Measurements from ENCODE around the gene LRRC19. TPM values are rescaled to one million over a fixed set of nuclear protein-coding genes. Genes with fewer than 3 reads are reported as not detected.

The LRRC19 gene
- total RNA-seq, result not detected
- under 1 TPM; 0.13 to 0.44 TPM for polyA plus RNA-seq (ENCODE audit: insufficient read length in 2 of 2)
- long read RNA-seq, donor 1, result 0 reads
- long read RNA-seq, donor 2, result 0 reads
- long read RNA-seq, donor 3, result 0 reads
- long read RNA-seq, donor 4, partial matches to known transcripts, result 70 of 70 reads
- long read RNA-seq, donor 4, other reads (novel, unspliced or antisense), result 0 of 70 reads

- no peak within 1 kb of the TSS for H3K4me3 ChIP-seq (ENCODE audit: low read depth, low read length)
- H3K4me1 ChIP-seq (ENCODE audit: control insufficient read depth, insufficient read depth, low read length), result no peaks in the 10 kb centered on the region
- WGBS (ENCODE audit: insufficient coverage), result no CpG with 5 or more reads among the region's 3 CpGs
- no peaks in the 10 kb centered on the region for H3K27me3 ChIP-seq (ENCODE audit: control insufficient read depth, insufficient read depth, low read length)
- H3K27ac ChIP-seq (ENCODE audit: low read depth, low read length), result no peak within 1 kb of the TSS
- DNase-seq (ENCODE audit: low read depth in 4 of 6, low spot score in 6 of 6), result no peak
- peaks cover 7% of the 10 kb centered on the region for H3K36me3 ChIP-seq (ENCODE audit: control insufficient read depth, insufficient read depth, low read length)
- H3K9me3 ChIP-seq (ENCODE audit: control insufficient read depth, insufficient read depth, low read length), result no peaks in the 10 kb centered on the region
Observed at GRCh38 chr9:27005491-27005890, at the start of gene LRRC19. Gene LRRC19, minus strand, starts transcription at chr9:27005672. Its CDS starts 5,978 bp downstream, at chr9:26999694.

- no peak overlapping the region for H3K4me3 ChIP-seq (ENCODE audit: low read depth, low read length)
- H3K27ac ChIP-seq (ENCODE audit: low read depth, low read length), result no peak overlapping the region
- no peaks in the 10 kb centered on the region for H3K4me1 ChIP-seq (ENCODE audit: control insufficient read depth, insufficient read depth, low read length)
- no peaks in the 10 kb centered on the region for H3K9me3 ChIP-seq (ENCODE audit: control insufficient read depth, insufficient read depth, low read length)
- DNase-seq (ENCODE audit: low read depth in 4 of 6, low spot score in 6 of 6), result no peak
- no peaks in the 10 kb centered on the region for H3K36me3 ChIP-seq (ENCODE audit: control insufficient read depth, insufficient read depth, low read length)
- no peaks in the 10 kb centered on the region for H3K27me3 ChIP-seq (ENCODE audit: control insufficient read depth, insufficient read depth, low read length)
Observed at GRCh38 chr9:27054841-27055240, 49.4 kb upstream of the LRRC19 start.

- H3K36me3 ChIP-seq (ENCODE audit: control insufficient read depth, insufficient read depth, low read length), result no peaks in the 10 kb centered on the region
- H3K4me3 ChIP-seq (ENCODE audit: low read depth, low read length), result no peak overlapping the region
- H3K27ac ChIP-seq (ENCODE audit: low read depth, low read length), result no peak overlapping the region
- WGBS (ENCODE audit: insufficient coverage), result no CpG with 5 or more reads among the region's 1 CpG
- H3K27me3 ChIP-seq (ENCODE audit: control insufficient read depth, insufficient read depth, low read length), result no peaks in the 10 kb centered on the region
- H3K9me3 ChIP-seq (ENCODE audit: control insufficient read depth, insufficient read depth, low read length), result no peaks in the 10 kb centered on the region
- DNase-seq (ENCODE audit: low read depth in 4 of 6, low spot score in 6 of 6), result peak in 1 of 6 donors; percentile 10
- no peaks in the 10 kb centered on the region for H3K4me1 ChIP-seq (ENCODE audit: control insufficient read depth, insufficient read depth, low read length)
Observed at GRCh38 chr9:27054125-27054524, 48.7 kb upstream of the LRRC19 start.

GRCh38 chr9:27053369-27054022, 48.0 kb upstream of the LRRC19 start:
- Histone ChIP-seq H3K27ac (ENCODE audit: low read depth, low read length) (no peak overlapping the region), H3K9me3 (ENCODE audit: control insufficient read depth, insufficient read depth, low read length) (no peaks in the 10 kb centered on the region), H3K4me3 (ENCODE audit: low read depth, low read length) (no peak overlapping the region), H3K36me3 (ENCODE audit: control insufficient read depth, insufficient read depth, low read length) (no peaks in the 10 kb centered on the region), H3K4me1 (ENCODE audit: control insufficient read depth, insufficient read depth, low read length) (no peaks in the 10 kb centered on the region), H3K27me3 (ENCODE audit: control insufficient read depth, insufficient read depth, low read length) (no peaks in the 10 kb centered on the region)
- WGBS (ENCODE audit: insufficient coverage), result 100% methylated on average over 1 of the region's 6 CpGs
- no peak for DNase-seq (ENCODE audit: low read depth in 4 of 6, low spot score in 6 of 6)

- H3K27me3 ChIP-seq (ENCODE audit: control insufficient read depth, insufficient read depth, low read length), result no peaks in the 10 kb centered on the region
- no peaks in the 10 kb centered on the region for H3K9me3 ChIP-seq (ENCODE audit: control insufficient read depth, insufficient read depth, low read length)
- no peak for DNase-seq (ENCODE audit: low read depth in 4 of 6, low spot score in 6 of 6)
- H3K36me3 ChIP-seq (ENCODE audit: control insufficient read depth, insufficient read depth, low read length), result no peaks in the 10 kb centered on the region
- no peak overlapping the region for H3K4me3 ChIP-seq (ENCODE audit: low read depth, low read length)
- no peaks in the 10 kb centered on the region for H3K4me1 ChIP-seq (ENCODE audit: control insufficient read depth, insufficient read depth, low read length)
- 78% methylated on average over 2 of the region's 4 CpGs for WGBS (ENCODE audit: insufficient coverage)
- H3K27ac ChIP-seq (ENCODE audit: low read depth, low read length), result no peak overlapping the region
Observed at GRCh38 chr9:27047136-27047535, 41.7 kb upstream of the LRRC19 start.

GRCh38 chr9:27043176-27043575, 37.7 kb upstream of the LRRC19 start:
- WGBS (ENCODE audit: insufficient coverage), result 100% methylated on average over 2 of the region's 2 CpGs
- no peaks in the 10 kb centered on the region for H3K9me3 ChIP-seq (ENCODE audit: control insufficient read depth, insufficient read depth, low read length)
- peak in 1 of 6 donors; percentile 62 for DNase-seq (ENCODE audit: low read depth in 4 of 6, low spot score in 6 of 6)
- no peak overlapping the region for H3K4me3 ChIP-seq (ENCODE audit: low read depth, low read length)
- no peaks in the 10 kb centered on the region for H3K4me1 ChIP-seq (ENCODE audit: control insufficient read depth, insufficient read depth, low read length)
- peaks cover 2% of the 10 kb centered on the region for H3K36me3 ChIP-seq (ENCODE audit: control insufficient read depth, insufficient read depth, low read length)
- no peak overlapping the region for H3K27ac ChIP-seq (ENCODE audit: low read depth, low read length)
- no peaks in the 10 kb centered on the region for H3K27me3 ChIP-seq (ENCODE audit: control insufficient read depth, insufficient read depth, low read length)

- Histone ChIP-seq H3K9me3 (ENCODE audit: control insufficient read depth, insufficient read depth, low read length) (no peaks in the 10 kb centered on the region), H3K4me3 (ENCODE audit: low read depth, low read length) (no peak overlapping the region), H3K4me1 (ENCODE audit: control insufficient read depth, insufficient read depth, low read length) (no peaks in the 10 kb centered on the region), H3K27me3 (ENCODE audit: control insufficient read depth, insufficient read depth, low read length) (no peaks in the 10 kb centered on the region), H3K27ac (ENCODE audit: low read depth, low read length) (no peak overlapping the region), H3K36me3 (ENCODE audit: control insufficient read depth, insufficient read depth, low read length) (peaks cover 2% of the 10 kb centered on the region)
- DNase-seq (ENCODE audit: low read depth in 4 of 6, low spot score in 6 of 6), result no peak
- WGBS (ENCODE audit: insufficient coverage), result 100% methylated on average over 1 of the region's 1 CpG
Observed at GRCh38 chr9:27042476-27042875, 37.0 kb upstream of the LRRC19 start.

GRCh38 chr9:27041746-27042145, 36.3 kb upstream of the LRRC19 start:
- no peak overlapping the region for H3K4me3 ChIP-seq (ENCODE audit: low read depth, low read length)
- H3K9me3 ChIP-seq (ENCODE audit: control insufficient read depth, insufficient read depth, low read length), result no peaks in the 10 kb centered on the region
- H3K4me1 ChIP-seq (ENCODE audit: control insufficient read depth, insufficient read depth, low read length), result no peaks in the 10 kb centered on the region
- no peak overlapping the region for H3K27ac ChIP-seq (ENCODE audit: low read depth, low read length)
- no peaks in the 10 kb centered on the region for H3K27me3 ChIP-seq (ENCODE audit: control insufficient read depth, insufficient read depth, low read length)
- peaks cover 2% of the 10 kb centered on the region for H3K36me3 ChIP-seq (ENCODE audit: control insufficient read depth, insufficient read depth, low read length)
- DNase-seq (ENCODE audit: low read depth in 4 of 6, low spot score in 6 of 6), result no peak

GRCh38 chr9:27037499-27037898, 32.0 kb upstream of the LRRC19 start:
- Histone ChIP-seq H3K27ac (ENCODE audit: low read depth, low read length) (no peak overlapping the region), H3K36me3 (ENCODE audit: control insufficient read depth, insufficient read depth, low read length) (peaks cover 2% of the 10 kb centered on the region), H3K4me3 (ENCODE audit: low read depth, low read length) (no peak overlapping the region), H3K4me1 (ENCODE audit: control insufficient read depth, insufficient read depth, low read length) (no peaks in the 10 kb centered on the region), H3K27me3 (ENCODE audit: control insufficient read depth, insufficient read depth, low read length) (no peaks in the 10 kb centered on the region), H3K9me3 (ENCODE audit: control insufficient read depth, insufficient read depth, low read length) (no peaks in the 10 kb centered on the region)
- WGBS (ENCODE audit: insufficient coverage), result 96% methylated on average over 2 of the region's 2 CpGs
- DNase-seq (ENCODE audit: low read depth in 4 of 6, low spot score in 6 of 6), result no peak

GRCh38 chr9:27033815-27034403, 28.4 kb upstream of the LRRC19 start:
- no CpG with 5 or more reads among the region's 4 CpGs for WGBS (ENCODE audit: insufficient coverage)
- H3K27me3 ChIP-seq (ENCODE audit: control insufficient read depth, insufficient read depth, low read length), result no peaks in the 10 kb centered on the region
- H3K36me3 ChIP-seq (ENCODE audit: control insufficient read depth, insufficient read depth, low read length), result peaks cover 2% of the 10 kb centered on the region
- no peak overlapping the region for H3K4me3 ChIP-seq (ENCODE audit: low read depth, low read length)
- H3K4me1 ChIP-seq (ENCODE audit: control insufficient read depth, insufficient read depth, low read length), result no peaks in the 10 kb centered on the region
- H3K9me3 ChIP-seq (ENCODE audit: control insufficient read depth, insufficient read depth, low read length), result no peaks in the 10 kb centered on the region
- DNase-seq (ENCODE audit: low read depth in 4 of 6, low spot score in 6 of 6), result peak; percentile 13 to 82 (median 40)
- no peak overlapping the region for H3K27ac ChIP-seq (ENCODE audit: low read depth, low read length)

All from spinal cord (tissue), 10 donors.